Stomach smooth muscle (tissue), 2 donors: ENCODE measurements around the gene MYOG.

Experiments
- H3K27ac ChIP-seq: one replicate; pipeline ENCODE4 v1.7.0; 2013; ENCODE audit warnings: mild to moderate bottlenecking, low read length, inconsistent platforms
- H3K27me3 ChIP-seq, 2 donors: one replicate each; pipeline ENCODE4 v1.7.0; 2013; ENCODE audit warnings: low read length in 2 of 2; ENCODE audit not compliant: insufficient read depth in 2 of 2, control insufficient read depth in 1 of 2
- H3K36me3 ChIP-seq, 2 donors: one replicate each; pipeline ENCODE4 v1.7.0; 2013; ENCODE audit warnings: low read length in 2 of 2; ENCODE audit not compliant: control insufficient read depth in 2 of 2, insufficient read depth in 2 of 2
- H3K4me1 ChIP-seq: one replicate; pipeline ENCODE4 v1.7.0; 2013; ENCODE audit warnings: low read length; ENCODE audit not compliant: control insufficient read depth, insufficient read depth
- H3K4me3 ChIP-seq, 2 donors: one replicate each; pipeline ENCODE4 v1.7.0; 2013; ENCODE audit warnings: low read length in 2 of 2
- H3K9ac ChIP-seq, 2 donors: one replicate each; pipeline ENCODE4 v1.7.0; 2013; ENCODE audit warnings: low read length in 2 of 2, mild to moderate bottlenecking in 1 of 2
- H3K9me3 ChIP-seq, 2 donors: one replicate each; pipeline ENCODE4 v1.7.0; 2013; ENCODE audit warnings: low read length in 2 of 2; ENCODE audit not compliant: control insufficient read depth in 2 of 2
- donor health status: healthy.
- donor health status: Pancreatic carcinoma.

Gene MYOG

GRCh38 chr1:203045821-203046594 lies 39.8 kb downstream of the MYOG start:
- Histone ChIP-seq H3K9ac (no peak overlapping the region), H3K27ac (no peak overlapping the region), H3K9me3 (no peaks in the 10 kb centered on the region)

DNA sequence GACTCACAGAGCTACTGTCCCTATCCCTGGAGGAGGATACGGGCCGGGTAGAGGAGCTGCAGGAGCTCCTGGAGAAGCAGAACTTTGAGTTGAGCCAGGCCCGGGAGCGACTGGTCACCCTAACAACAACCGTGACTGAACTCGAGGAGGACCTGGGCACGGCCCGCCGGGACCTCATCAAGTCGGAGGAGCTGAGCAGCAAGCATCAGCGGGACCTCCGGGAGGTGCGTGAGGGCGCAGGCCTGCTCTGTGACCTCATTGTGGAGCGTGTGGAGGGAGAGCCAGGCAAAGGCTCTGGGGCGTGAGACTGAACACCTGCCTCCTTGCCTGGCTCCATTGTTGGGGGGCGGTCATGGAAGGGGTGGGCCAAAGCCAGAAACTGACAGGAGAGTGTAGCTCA lies 40.5 kb downstream of the MYOG start:
- no peaks in the 10 kb centered on the region for H3K9me3 ChIP-seq
- H3K4me3 ChIP-seq: no peak overlapping the region
- no peaks in the 10 kb centered on the region for H3K36me3 ChIP-seq
- no peak overlapping the region for H3K9ac ChIP-seq
- peaks cover 6% of the 10 kb centered on the region for H3K4me1 ChIP-seq
- H3K27ac ChIP-seq: no peak overlapping the region
- peaks cover 0 to 2% of the 10 kb centered on the region in 2 donors for H3K27me3 ChIP-seq

More at GRCh38 chr1:203045821-203046594, 39.8 kb downstream of the MYOG start:
- Histone ChIP-seq H3K4me1 (peaks cover 6% of the 10 kb centered on the region), H3K4me3 (no peak overlapping the region), H3K27me3 (peaks cover 0 to 2% of the 10 kb centered on the region in 2 donors), H3K36me3 (no peaks in the 10 kb centered on the region)

DNA sequence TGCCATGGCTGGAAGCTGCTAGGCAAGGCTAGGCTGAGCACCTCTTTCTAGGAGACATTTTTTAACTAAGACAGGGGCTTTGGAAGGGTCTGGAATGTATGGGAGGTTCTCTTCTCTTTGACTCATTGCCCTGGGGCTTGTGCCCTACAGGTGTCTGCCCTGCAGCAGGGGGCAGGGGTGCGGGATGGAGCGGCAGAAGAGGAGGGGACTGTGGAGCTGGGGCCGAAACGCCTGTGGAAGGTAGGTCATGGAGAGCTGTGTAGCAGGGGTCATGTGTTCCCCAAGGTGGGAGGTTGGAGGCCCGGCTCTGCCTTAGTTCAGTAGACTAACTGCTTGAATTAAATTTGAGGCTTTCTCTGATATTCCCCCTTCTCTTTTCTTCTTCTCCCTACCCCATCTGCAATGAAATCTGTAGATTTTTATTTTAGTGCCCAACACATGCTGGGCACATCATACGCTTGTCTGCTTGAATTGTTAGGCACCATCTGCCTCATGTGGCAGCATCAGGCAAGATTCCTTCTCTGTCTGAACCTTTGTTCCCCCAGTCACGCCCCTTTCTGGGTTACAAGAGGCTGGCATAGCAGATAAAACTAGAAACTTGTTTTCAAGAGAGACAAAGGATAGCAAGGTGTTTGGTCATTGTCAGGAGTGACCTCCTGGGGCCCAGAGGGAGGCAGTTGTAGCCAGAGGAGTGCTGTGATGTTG lies 41.1 kb downstream of the MYOG start:
- H3K36me3 ChIP-seq: no peaks in the 10 kb centered on the region
- H3K9me3 ChIP-seq: no peaks in the 10 kb centered on the region
- no peak overlapping the region for H3K27ac ChIP-seq
- H3K4me1 ChIP-seq: peaks cover 6% of the 10 kb centered on the region
- no peak overlapping the region for H3K4me3 ChIP-seq
- H3K27me3 ChIP-seq: peaks cover 0 to 2% of the 10 kb centered on the region in 2 donors
- H3K9ac ChIP-seq: no peak overlapping the region

GRCh38 chr1:203043830-203044545 lies 41.8 kb downstream of the MYOG start:
- Histone ChIP-seq H3K4me3 (no peak overlapping the region), H3K9ac (no peak overlapping the region), H3K4me1 (peaks cover 9% of the 10 kb centered on the region), H3K36me3 (no peaks in the 10 kb centered on the region), H3K27ac (no peak overlapping the region), H3K27me3 (peaks cover 0 to 2% of the 10 kb centered on the region in 2 donors), H3K9me3 (no peaks in the 10 kb centered on the region)

DNA sequence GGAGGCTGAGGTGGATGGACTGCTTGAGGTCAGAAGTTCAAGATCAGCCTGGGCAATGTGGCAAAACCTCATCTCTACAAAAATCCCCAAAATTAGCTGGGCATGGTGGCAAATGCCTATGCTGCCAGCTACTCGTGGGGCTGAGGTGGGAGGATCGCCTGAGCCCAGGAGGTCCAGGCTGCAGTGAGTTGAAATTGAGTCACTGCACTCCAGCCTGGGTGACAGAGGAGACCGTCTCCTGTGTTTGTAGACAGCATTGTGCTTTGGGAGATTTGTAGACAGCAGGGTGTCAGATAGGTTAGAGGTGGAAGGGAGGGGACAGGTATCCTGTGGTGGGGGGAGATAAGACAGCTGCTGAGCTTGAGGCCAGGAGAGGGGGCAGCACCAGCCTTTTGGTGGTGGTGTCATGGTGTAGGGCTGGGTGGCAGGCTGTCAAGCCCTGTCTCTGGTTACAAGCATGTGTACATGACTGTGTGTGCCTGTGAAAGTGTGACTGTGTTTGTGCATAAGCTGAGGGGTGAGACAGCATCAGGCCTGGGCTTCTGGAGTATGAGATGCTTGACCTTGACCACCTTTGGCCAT lies 44.4 kb downstream of the MYOG start:
- Histone ChIP-seq H3K9ac (no peak overlapping the region), H3K27me3 (peaks cover 0 to 2% of the 10 kb centered on the region in 2 donors)

GRCh38 chr1:203040513-203041275 lies 45.1 kb downstream of the MYOG start:
- peaks cover 26% of the 10 kb centered on the region for H3K4me1 ChIP-seq

More for the DNA sequence above, 44.4 kb downstream of the MYOG start:
- H3K4me1 ChIP-seq: peaks cover 22% of the 10 kb centered on the region
- H3K36me3 ChIP-seq: no peaks in the 10 kb centered on the region
- H3K9me3 ChIP-seq: no peaks in the 10 kb centered on the region
- H3K27ac ChIP-seq: no peak overlapping the region
- no peak overlapping the region for H3K4me3 ChIP-seq

GRCh38 chr1:203039609-203040512 lies 46.0 kb downstream of the MYOG start:
- Histone ChIP-seq H3K9ac (no peak overlapping the region), H3K27me3 (peaks cover 0 to 2% of the 10 kb centered on the region in 2 donors), H3K36me3 (no peaks in the 10 kb centered on the region), H3K27ac (no peak overlapping the region), H3K9me3 (no peaks in the 10 kb centered on the region), H3K4me1 (peaks cover 26% of the 10 kb centered on the region), H3K4me3 (no peak overlapping the region)

More at GRCh38 chr1:203040513-203041275, 45.1 kb downstream of the MYOG start:
- H3K27ac ChIP-seq: no peak overlapping the region
- H3K9ac ChIP-seq: no peak overlapping the region
- no peak overlapping the region for H3K4me3 ChIP-seq
- H3K36me3 ChIP-seq: no peaks in the 10 kb centered on the region
- H3K9me3 ChIP-seq: no peaks in the 10 kb centered on the region
- H3K27me3 ChIP-seq: peaks cover 0 to 2% of the 10 kb centered on the region in 2 donors

GRCh38 chr1:203038891-203039608 lies 46.8 kb downstream of the MYOG start:
- peaks cover 26% of the 10 kb centered on the region for H3K4me1 ChIP-seq
- H3K4me3 ChIP-seq: no peak overlapping the region
- H3K9ac ChIP-seq: peak overlapping the region in 1 of 2 donors; percentile 38
- H3K27me3 ChIP-seq: peaks cover 0 to 2% of the 10 kb centered on the region in 2 donors
- H3K36me3 ChIP-seq: no peaks in the 10 kb centered on the region
- peak overlapping the region; percentile 67 for H3K27ac ChIP-seq
- no peaks in the 10 kb centered on the region for H3K9me3 ChIP-seq

DNA sequence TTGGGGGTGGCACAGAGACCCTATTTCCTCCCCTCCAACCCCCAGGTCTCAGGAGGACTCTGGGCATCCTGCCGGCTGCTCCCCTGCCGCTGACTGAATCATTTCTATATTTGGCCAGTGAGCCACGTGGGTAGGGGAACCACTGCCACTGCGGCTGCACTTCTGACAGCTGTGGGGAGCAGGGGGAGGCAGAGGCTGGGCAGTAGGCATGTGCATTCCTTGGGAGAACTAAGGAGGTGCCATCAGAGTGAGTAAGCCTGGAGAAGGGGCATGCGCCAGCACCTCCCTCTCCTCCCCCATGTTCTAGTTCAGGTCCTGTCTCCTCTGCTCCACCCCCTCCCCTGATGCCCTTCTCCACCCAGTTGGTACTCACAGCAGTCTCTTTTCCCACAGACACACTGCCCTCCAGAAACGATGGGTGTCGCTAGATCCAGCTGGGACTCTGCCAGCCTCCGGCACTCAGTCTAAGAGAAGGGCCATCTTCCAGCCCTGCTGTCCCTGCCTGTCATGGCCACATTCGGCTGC lies 47.5 kb downstream of the MYOG start:
- no peak overlapping the region for H3K4me3 ChIP-seq
- H3K9me3 ChIP-seq: no peaks in the 10 kb centered on the region
- H3K27me3 ChIP-seq: peaks cover 0 to 2% of the 10 kb centered on the region in 2 donors
- H3K9ac ChIP-seq: peak overlapping the region; percentile 38 to 51
- H3K27ac ChIP-seq: peak overlapping the region; percentile 67
- no peaks in the 10 kb centered on the region for H3K36me3 ChIP-seq
- peaks cover 26% of the 10 kb centered on the region for H3K4me1 ChIP-seq
